IPS DF 4.7 (cell line): ENCODE measurements around the gene SCOC.
A peak's percentile ranks its signal among the peaks of the same experiment; 100 is the strongest.

Experiments used
- DNase-seq: peaks from one replicate; pipeline ENCODE4 v3.0.0-alpha.2; 2013; ENCODE audit warnings: low spot score; ENCODE audit errors: extremely low read depth

The SCOC gene

DNA sequence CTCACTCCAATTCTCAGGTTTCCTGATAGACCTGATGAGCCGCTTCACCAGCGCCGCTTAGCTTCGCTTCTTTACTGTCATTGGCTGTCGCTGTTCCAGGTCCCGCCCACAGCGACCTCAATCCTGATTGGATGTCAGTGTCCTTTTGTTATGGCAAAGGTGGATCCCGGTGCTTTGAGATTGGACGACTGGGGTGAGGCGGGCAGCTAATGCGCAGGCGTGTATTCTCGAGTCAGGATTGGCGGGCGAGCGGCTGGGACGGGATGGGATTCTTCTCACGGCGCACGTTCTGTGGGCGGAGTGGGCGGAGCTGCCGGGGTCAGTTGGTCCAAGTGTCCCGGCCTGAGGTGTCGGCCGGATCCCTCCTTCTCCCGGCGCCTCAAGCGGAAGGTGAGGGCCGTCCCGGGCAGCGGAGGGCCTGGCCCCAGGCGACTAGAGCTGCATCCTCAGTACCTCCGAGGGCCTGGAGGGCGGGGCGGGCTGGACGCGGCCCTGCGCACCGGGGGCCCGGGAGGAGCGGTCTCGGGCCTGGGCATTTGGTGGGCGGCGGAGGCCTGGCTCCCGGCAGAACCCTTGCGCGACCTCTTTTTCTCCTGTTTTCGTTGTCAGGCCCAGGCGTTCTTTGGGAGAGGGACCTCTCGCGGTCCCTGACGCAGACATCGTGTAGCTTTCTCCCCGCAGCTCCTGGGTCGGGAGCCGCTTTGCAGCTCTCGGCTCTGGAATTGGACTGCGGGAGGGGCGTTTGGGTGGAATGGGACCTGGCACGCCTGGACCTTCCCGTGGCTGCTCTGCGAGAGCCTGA lies at the start of gene SCOC:
TSS of gene SCOC (plus strand) at position 319 of the 802 bp plus-strand sequence. CDS start 5,525 bp downstream, outside the sequence.
- peak; percentile 98 for DNase-seq

DNA sequence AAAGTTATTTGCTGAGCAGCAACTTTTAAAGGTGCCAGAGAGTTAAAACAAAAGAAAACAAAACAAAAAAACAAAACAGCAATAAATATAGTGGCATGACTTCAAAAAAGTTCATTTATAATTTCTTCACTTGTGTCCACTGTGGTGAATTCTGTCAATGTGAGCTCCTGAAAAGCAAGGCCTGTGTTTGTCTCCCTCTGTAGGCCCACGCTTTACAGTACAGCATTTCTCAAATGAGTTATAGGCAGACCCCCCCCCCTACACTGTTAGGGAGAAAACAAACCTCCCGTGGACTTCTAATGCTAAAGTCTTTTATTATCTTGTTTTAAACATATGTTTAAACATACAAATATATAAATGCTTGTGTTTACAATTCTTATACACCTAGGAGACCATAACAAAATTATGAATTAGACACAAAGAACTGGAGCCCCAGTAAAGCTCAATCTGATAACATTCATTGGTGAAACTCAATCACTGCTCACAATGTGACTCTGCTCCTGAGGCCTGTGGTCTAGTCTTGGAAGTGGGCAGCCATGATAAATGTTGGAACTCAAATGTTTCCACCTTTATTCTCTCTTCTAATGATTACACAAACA lies 47.0 kb upstream of the SCOC start:
- no peak for DNase-seq

DNA sequence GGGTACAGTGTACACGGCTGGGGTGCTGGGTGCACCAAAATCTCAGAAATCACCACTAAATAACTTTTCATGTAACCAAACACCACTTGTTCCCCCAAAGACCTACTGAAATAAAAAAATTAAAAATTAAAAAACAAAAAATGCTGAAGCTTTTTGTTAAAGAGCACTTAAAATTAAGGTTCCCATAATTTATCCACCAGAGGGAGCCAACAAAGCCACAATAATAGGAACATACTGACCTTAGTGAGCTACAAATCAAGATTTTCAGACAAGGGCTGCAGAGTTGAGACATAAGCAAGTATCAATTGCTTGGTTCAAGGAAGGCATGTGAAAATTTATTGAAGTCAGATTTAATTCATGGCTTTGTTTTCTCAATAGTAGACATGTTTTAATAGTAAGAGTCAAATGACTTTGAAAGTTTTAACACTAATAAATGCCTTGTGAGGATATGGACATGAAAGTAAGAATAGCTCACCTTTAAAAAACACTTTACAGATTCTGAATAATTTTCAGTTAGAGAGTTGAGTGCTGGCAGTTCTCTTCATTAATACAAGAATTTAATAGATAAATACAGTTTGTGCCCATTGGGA lies 43.0 kb upstream of the SCOC start:
- DNase-seq, result no peak

DNA sequence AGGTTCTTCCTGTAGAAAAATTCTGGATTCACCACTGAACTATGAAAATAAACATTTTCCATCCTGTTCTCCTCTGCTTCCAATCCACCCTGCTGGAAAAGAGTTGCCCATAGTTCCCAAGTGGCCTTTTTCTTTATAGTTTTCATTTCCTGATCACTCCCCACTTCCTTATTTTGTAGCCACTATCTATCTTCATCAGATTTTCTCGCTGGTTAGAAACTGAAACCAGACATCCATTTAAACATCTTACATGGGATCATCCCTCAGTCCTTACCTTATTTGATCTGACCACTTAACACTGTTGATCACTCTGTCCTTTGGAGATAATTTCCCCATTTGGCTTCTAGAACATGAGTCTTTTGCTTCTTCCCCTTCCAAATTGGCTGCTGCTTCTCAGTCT lies 42.2 kb upstream of the SCOC start:
- DNase-seq, result no peak

DNA sequence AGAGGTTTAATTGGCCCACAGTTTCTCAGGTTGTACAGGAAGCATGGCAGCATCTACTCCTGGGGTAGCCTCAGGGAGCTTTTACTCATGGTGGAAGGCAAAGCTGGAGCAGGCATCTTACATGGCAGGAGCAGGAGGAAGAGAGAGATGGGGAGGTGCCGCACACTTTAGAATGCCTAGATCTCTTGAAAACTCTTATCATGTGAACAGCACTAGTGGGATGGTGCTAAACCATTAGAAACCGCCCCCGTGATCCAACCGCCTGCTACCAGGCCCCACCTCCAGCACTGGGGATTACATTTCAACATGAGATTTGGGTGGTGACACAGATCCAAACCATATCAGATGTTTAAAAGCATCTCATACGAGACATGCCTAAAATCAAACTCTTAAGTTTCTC lies 41.6 kb upstream of the SCOC start:
- no peak for DNase-seq

DNA sequence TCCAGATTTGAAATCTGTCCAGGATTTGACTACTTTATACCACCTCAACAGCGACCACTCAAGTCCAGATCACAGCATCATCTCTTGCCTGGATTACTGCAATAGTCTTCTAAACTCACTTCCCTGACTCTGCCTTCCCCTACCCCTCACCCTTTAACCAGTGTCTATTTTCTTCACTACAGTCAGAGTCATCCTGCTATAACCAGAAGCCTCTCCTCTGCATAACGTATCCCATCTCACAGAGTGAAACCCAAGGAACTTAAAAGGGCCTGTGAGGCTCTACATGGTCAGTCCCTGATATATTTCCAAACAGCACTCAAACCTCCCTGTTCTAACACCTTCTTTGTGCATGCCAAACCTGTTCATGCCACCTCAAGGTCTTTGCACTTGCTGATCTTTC lies 40.7 kb upstream of the SCOC start:
- no peak for DNase-seq

DNA sequence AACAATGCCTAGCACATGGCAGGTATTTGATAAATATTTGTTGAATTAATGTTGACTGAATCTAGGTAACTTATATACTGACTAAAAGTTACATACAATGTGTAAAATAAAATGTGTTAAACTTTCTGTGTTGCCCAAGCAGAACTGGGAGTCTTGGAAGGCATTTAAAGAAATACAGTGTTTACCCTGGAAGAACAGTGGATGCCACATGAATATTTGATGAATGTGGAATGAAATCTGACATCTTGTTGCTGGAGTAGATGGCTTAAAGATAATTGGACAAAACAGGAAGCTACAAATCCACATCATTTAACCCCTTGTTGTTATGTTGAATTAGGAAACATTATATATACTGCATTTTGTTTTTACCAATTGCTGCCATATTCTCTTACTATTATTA lies 39.9 kb upstream of the SCOC start:
- no peak for DNase-seq

DNA sequence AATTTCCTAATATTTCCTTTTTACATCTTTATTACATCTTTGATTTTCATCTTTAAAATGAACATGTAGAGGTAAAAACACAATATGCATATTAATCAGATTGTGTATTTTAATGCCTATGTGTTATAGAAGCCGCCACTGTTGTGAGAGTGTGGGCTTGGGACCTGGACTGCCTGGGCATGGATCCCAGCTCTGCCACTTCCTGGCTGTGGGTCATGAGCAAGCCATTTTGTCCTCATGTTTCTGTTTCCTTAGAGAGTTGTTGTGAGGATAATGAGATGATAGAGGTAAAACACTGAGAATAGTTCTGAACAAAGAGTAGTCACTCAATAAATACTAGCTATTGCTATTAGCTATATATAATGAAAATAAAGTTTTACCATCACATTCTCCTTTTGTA lies 38.4 kb upstream of the SCOC start:
- no peak for DNase-seq

DNA sequence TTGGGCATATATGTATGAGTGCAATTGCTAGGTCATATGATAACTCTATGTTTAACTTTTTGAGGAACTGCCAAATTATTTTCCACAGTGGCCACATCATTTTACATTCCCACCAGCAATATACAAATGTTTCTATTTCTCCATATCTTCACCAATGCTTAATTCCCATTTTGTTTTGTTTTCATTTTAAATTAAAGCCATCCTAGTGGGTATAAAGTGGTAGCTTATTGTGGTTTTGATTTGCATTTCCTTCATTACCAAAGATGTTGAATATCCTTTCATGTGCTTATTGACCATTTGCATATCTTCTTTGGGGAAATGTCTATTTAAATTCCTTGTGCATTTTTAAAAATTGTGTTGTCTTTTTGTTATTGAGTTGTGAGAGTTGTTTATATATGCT lies 36.7 kb upstream of the SCOC start:
- DNase-seq, result no peak

DNA sequence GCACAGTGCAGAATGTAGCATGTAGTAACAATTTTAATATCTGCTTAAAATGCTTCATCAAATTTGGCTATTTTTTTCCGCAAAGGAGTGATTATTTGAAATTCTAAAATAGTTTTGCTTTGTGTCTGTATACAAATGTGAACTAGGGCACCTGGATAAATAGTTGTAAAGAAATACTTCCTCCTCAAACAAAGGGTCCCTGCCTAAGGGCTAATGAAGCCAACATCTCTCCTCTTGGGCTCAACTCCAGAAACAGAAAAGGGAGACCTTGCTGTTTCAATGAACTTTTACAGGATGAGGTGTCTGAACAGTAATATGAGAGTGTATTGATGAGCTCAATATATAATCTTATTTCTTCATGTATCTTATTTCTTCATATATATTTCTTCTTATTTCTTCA lies 30.8 kb upstream of the SCOC start:
- no peak for DNase-seq

DNA sequence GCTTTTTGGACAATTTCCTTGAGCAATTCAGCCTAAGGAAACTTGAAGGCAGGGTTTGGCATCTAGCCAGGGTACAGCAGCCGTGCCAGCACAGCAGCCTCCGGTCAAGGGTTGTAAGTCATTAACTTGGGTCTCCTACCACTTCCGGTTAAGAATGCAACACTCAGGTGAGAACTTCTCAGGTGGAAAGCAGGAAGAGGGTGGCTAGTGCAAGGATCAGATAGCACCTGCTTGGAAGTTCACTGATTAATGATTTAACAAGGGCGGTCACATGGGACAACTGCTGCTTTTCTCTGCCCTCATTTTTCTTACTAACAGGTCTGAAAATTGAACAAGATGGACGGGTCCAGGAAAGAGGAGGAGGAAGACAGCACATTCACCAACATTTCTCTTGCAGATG lies 30.1 kb upstream of the SCOC start:
- no peak for DNase-seq

DNA sequence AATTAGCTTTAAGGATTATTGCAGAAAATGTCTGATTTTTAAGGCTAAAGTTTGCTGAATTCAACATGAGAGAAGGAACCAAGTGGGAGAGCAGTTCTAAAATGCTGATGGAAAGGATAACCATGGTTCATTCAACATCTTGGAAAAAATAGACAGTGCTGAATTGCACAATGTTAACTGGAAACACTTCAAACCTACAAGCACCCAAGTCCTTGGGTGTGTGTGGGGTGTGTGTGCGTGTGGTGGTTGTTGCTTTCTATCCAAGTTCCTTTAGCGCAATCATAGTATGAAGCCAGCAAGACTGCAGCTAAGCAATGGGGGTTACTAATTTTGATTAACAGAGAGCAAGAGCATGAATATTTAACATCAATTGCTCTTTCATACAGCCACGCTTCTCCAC lies 29.3 kb upstream of the SCOC start:
- DNase-seq, result no peak

DNA sequence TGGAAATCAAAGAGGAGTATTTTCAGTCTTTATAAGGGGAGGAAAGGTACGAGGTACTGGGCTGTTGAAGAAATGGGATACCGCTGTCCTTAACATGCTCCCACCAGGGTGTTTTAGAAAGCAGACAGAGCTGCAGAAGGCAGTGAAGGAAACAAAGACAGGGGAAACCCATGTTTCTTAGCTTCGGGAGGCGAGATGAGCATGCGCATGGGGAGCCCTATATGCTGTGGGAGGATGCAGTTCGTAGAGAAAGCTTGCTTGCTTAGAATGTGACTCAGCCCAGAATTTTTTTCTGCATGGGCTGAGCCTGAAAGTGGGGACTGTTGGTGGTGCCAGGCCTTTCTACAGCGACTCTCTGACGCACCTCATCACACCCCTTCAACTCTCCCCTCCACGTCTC lies 28.8 kb upstream of the SCOC start:
- no peak for DNase-seq

DNA sequence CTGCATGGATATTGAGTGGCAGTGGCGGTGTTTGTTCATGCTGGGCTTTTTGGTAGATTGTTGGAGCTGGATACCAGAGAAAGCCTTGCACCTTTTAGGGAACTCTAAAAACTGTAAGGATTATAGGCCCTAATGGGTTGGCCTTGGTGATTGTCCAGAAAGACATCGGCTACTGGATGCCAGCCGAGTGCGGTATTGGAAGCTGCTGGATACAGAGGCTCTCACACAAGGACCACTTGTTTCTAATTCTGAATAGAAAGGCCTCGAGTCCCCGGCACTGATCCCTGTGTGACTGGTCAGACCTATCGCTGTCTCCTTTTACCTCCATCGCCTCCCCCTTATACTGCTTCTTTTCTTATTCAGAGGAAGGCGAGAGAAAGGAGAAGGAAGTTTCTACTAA lies 27.3 kb upstream of the SCOC start:
- no peak for DNase-seq

DNA sequence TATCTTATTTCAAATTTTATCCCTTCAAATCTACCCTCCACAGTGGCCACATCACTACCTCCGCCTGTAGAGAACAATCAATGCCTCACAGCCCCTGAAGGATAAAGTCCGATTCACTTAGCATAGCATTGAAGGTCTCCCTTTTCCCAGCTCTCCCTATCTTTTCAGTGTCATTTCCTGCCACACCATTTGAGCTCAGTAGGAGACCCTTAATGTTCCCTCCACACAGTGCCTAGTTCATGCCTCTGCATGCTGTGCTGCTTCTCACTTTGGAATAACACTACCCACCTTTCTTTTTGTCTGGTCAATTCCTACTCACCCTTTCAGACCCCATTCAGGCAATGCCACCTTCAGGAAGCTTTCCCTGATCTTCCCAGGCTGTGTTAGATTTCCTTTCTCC lies 23.6 kb upstream of the SCOC start:
- no peak for DNase-seq

DNA sequence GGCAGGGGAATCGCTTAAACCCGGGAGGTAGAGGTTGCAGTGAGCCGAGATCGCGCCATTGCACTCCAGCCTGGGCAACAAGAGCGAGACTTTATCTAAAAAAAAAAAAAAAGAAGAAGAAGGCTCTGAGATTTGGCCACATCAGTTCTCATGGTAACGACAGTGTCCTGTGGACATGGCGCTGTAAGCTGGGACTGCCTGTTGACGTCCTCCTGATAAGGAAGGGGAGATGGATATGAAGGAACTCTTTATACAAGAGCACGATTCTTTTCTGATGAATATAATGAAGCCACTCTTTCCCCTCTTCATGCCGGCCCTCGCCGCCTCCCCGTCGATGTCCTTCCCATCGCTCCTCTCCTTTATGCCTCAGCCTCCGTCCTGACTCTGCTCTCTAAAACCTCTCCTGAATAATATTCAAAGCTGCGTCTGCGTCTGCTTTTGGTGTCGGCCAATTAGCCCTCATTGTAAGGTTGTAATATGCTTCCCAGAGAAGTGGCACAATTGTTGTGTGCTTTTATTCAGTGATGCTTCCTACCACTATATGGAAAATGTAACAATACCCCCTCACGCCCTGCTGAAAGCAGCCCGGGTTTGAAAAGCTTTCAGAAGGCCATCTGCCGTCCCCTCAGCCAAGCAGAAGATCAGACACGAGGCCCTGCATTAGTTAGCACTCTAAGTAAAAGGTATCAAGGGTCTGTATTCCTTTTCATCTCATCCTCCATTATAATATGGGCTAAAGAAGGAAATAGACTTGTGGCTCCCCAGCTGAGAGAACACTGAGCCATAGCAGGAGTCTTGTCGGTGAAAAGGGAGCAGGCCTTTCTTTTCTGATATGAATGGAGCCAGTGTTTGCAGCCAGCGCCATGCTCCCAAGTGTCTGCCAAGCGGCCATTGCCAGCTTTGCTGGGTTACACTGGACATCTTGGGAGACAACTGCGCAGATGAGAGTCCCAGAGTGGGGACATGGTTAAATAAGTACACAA lies 22.1 kb upstream of the SCOC start:
- no peak for DNase-seq

DNA sequence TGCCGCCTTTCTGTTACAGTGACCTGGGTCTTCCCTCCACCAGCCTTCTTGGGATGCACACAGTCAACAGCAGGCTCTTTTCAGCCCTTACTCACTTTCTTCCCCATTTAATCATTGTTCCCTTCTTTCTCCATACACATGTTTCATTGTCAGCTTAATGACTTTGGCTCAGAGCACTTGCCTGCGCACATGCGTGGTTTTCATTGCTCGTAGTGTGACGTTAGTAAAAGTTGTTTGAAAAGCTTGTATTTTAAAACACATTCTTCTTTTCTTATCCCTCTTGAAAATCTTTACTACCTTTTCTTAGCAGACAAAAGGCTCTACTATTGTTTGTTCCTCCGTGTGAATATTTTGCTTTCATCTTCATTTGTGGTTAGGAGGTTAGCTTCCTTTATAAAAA lies 19.7 kb upstream of the SCOC start:
- no peak for DNase-seq

DNA sequence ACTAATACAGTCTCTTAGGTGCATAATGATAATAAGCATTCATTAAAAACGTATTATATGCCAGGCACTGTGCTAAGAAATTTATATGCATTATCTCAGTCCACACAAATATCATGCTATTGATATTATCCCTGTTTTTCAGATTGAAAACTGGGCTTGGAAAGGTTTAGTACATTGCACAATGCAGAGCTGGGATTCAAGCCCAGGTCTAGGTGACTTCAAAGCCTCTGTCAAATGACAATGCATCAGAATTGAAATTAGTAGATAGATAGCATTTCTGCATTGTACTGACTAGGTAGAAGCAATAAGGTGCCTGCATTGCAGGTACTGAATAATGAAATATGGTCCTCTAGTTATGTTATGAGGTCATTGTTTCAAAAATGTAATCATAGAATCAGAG lies 18.2 kb upstream of the SCOC start:
- DNase-seq, result no peak

DNA sequence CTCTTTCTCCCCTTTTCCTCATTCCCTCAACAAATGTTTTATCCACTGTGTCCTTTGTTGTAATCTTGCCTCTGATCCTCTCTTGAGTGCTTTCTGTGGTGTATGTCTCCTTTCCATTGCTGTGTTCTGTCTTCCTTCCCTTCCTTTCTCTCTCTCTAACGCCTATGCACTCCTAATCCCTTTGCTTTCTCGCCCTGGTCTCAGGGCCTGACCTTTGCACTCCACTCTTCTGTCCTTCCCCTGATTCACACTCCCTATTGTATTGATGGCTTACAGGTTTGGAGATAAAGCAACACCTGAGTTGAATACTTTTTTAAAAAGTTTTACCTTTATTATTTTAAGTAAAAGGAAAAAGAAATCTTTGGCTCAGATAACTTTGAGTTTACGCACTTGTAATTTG lies 15.6 kb upstream of the SCOC start:
- no peak for DNase-seq

DNA sequence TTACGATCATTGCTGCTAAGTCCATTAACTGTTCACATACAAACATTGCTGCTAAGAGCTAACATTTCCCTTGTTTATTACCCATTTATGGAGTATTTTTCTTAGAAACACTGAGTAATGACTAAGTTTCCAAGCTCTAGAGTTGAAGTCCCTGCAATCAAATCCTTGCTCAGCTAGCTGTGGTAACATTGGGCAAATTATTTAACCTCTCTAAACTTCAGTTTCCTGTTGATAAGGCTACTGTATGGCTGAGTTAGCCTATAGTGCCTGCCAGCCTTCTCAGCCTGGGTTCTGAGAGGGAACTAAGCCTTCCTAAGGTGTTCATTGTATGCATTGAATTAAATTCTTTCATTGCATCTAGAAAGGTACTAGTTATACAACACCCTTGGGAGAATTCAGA lies 15.2 kb upstream of the SCOC start:
- no peak for DNase-seq

DNA sequence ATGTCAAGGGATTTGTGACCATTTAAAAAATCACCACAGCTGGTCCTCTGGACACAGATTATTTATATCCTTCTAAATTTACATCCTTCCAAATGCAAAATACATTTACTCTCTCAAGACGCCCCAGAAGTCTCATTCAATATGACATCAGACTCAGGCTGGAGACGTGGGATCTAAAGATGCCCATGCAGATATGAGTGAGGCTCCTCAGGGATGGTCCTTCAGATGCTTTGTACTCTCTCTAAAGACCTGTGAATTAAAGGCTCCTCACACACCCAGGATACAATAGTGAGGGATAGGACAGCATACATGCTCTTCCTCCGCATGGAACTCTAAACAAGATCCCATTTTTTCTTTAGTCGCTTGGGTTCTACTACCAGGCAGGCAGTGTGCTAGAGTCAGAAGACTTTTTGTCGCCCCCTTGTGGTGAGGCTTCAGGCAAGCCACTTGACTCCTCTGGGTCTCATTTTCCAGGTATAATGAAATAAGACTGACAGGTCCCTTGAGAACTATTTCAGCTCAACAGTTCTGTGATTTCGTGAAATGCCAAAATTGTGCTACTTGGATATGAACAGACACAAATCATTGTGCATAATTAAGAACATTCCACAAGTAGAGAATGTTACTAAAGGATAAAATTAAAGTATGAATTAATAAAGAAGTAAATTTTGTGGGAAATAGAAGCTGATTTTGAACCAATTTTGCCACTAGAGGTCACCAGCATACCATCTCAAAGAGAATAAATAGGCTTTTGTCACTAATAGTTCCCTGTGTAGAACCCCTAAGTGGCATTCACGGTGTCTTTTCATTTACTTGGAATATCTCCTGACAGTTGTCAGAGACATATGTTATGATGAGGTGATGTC lies 13.7 kb upstream of the SCOC start:
- DNase-seq, result peak; percentile 89
